Mammary epithelial cell (primary cell): ENCODE measurements around the gene SPARC.

ENCODE experiments used
- EZH2 ChIP-seq: IDR thresholded peaks from 2 replicates; pipeline ENCODE4 v1.6.1; 2012; ENCODE audit warnings: low read length, inconsistent platforms, borderline replicate concordance
- TF ChIP-seq, protein P1 (sequence below), 2 donors: IDR thresholded peaks in 1 of 2; conservative IDR thresholded peaks in 1 of 2; 2 replicates each; pipeline ENCODE4 v1.5.1; 2011 to 2012; ENCODE audit warnings: inconsistent platforms in 2 of 2, low read length in 2 of 2, mild to moderate bottlenecking in 2 of 2, control low read depth in 1 of 2, low read depth in 1 of 2; ENCODE audit not compliant: insufficient read depth in 1 of 2; ENCODE audit errors: extremely low read depth in 1 of 2

DNA sequence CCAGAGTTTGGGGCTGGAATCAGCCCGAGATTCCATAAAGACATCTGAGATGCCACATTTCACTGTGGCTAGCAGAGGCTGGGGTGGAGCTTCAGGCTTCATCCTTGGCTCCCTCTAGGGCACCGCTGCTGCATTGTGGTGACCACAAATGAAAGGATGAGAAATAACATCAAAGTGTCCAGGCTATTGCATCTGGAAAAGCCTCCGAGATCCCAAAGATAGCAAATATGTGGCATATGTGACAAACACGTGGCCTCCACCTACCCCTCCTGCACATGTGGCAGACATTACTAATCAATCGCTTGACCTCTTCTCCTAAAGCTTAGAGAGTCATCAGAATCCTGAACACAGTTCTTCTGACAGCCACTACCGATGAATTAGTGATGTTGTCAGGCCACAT, 4.5 kb downstream of the SPARC start:
- TF ChIP-seq, protein P1, sequence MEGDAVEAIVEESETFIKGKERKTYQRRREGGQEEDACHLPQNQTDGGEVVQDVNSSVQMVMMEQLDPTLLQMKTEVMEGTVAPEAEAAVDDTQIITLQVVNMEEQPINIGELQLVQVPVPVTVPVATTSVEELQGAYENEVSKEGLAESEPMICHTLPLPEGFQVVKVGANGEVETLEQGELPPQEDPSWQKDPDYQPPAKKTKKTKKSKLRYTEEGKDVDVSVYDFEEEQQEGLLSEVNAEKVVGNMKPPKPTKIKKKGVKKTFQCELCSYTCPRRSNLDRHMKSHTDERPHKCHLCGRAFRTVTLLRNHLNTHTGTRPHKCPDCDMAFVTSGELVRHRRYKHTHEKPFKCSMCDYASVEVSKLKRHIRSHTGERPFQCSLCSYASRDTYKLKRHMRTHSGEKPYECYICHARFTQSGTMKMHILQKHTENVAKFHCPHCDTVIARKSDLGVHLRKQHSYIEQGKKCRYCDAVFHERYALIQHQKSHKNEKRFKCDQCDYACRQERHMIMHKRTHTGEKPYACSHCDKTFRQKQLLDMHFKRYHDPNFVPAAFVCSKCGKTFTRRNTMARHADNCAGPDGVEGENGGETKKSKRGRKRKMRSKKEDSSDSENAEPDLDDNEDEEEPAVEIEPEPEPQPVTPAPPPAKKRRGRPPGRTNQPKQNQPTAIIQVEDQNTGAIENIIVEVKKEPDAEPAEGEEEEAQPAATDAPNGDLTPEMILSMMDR (conservative IDR thresholded peaks at IDR 0.05 in 1 of 2, IDR thresholded peaks at IDR 0.05 in 1 of 2; ENCODE audit: extremely low read depth in 1 of 2, insufficient read depth in 1 of 2, low read depth in 1 of 2, low read length in 2 of 2): no peak
- TF ChIP-seq EZH2: no peak
